ENCODE data around the gene OVCA2.

- TF ChIP-seq, protein P1, sequence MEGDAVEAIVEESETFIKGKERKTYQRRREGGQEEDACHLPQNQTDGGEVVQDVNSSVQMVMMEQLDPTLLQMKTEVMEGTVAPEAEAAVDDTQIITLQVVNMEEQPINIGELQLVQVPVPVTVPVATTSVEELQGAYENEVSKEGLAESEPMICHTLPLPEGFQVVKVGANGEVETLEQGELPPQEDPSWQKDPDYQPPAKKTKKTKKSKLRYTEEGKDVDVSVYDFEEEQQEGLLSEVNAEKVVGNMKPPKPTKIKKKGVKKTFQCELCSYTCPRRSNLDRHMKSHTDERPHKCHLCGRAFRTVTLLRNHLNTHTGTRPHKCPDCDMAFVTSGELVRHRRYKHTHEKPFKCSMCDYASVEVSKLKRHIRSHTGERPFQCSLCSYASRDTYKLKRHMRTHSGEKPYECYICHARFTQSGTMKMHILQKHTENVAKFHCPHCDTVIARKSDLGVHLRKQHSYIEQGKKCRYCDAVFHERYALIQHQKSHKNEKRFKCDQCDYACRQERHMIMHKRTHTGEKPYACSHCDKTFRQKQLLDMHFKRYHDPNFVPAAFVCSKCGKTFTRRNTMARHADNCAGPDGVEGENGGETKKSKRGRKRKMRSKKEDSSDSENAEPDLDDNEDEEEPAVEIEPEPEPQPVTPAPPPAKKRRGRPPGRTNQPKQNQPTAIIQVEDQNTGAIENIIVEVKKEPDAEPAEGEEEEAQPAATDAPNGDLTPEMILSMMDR (IDR thresholded peaks at IDR 0.05; ENCODE audit: insufficient read depth, low read length, poor library complexity, severe bottlenecking) = no peak
- no peak for TF ChIP-seq EZH2phosphoT487 (conservative IDR thresholded peaks at IDR 0.05; ENCODE audit: low read length)
Measured at GRCh38 chr17:2034806-2035540, 6.8 kb upstream of the OVCA2 start.

Measured in SU-DHL-6 (cell line).